Measurements from ENCODE around the gene ME2. TPM values are rescaled to one million over a fixed set of nuclear protein-coding genes. Genes with fewer than 3 reads are reported as not detected.

Gene ME2
- total RNA-seq, 1 experiment from 2014 or later = 49.0 TPM

DNA sequence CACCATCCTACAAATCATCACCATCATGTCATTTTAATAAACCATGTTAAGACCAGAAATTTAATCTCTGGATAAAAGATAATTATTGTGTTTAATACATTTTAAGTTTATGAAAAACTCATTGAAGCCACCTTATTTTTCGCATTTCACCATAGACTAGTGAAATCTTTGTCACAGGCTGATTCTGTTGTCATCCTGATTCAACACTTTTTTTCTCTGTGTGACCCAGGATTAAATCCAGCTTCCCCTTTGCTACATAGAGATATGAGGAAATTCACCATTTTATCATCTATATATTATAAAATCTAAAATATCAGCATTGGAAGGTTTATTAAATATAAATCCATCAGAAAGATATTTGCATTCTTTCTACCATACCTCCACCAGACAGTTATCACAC lies 29.9 kb upstream of the ME2 start:
- Histone ChIP-seq H4K20me1 (ENCODE audit: insufficient read depth) (no peaks in the 10 kb centered on the region), H3K4me3 (replicated peaks in 1 of 2; ENCODE audit: low read depth in 1 of 2, low read length in 2 of 2) (no peak overlapping the region), H3K9ac (ENCODE audit: low read length) (no peak overlapping the region), H2AFZ (ENCODE audit: low read depth, low read length, poor library complexity, severe bottlenecking) (no peak overlapping the region), H3K4me2 (ENCODE audit: low read length) (no peak overlapping the region), H3K36me3 (ENCODE audit: control insufficient read depth in 1 of 2, insufficient read depth in 2 of 2, low read length in 2 of 2) (no peaks in the 10 kb centered on the region), H3K4me1 (ENCODE audit: control insufficient read depth in 1 of 2, insufficient read depth in 2 of 2, low read length in 2 of 2) (peaks cover 0 to 4% of the 10 kb centered on the region in 2 experiments; a peak in 1 of 4 replicates), H3K79me2 (ENCODE audit: insufficient read depth, low read length) (no peaks in the 10 kb centered on the region), H3K27ac (ENCODE audit: low read depth, low read length) (no peak overlapping the region), H3K9me2 (ENCODE audit: insufficient read depth) (no peaks in the 10 kb centered on the region), H3K27me3 (ENCODE audit: insufficient read depth, low read length) (no peaks in the 10 kb centered on the region), H3K9me3 (ENCODE audit: control insufficient read depth in 1 of 2, insufficient read depth in 1 of 2, low read depth in 1 of 2, low read length in 2 of 2) (no peaks in the 10 kb centered on the region)
- no peak for ATAC-seq
- no peak for TF ChIP-seq ELF1 (IDR thresholded peaks at IDR 0.05; ENCODE audit: borderline replicate concordance, low read depth)
- no peak for TF ChIP-seq CTCF (IDR thresholded peaks at IDR 0.05 in 2 of 3, conservative IDR thresholded peaks at IDR 0.05 in 1 of 3; ENCODE audit: borderline replicate concordance in 1 of 3, insufficient read depth in 1 of 3, low read depth in 2 of 3, low read length in 2 of 3)
- TF ChIP-seq TCF7L2 (IDR thresholded peaks at IDR 0.05; ENCODE audit: borderline replicate concordance, extremely low read depth, insufficient read depth, insufficient read length) = no peak
- no peak for TF ChIP-seq EZH2phosphoT487 (IDR thresholded peaks at IDR 0.05; ENCODE audit: borderline replicate concordance)
- TF ChIP-seq, protein P1, sequence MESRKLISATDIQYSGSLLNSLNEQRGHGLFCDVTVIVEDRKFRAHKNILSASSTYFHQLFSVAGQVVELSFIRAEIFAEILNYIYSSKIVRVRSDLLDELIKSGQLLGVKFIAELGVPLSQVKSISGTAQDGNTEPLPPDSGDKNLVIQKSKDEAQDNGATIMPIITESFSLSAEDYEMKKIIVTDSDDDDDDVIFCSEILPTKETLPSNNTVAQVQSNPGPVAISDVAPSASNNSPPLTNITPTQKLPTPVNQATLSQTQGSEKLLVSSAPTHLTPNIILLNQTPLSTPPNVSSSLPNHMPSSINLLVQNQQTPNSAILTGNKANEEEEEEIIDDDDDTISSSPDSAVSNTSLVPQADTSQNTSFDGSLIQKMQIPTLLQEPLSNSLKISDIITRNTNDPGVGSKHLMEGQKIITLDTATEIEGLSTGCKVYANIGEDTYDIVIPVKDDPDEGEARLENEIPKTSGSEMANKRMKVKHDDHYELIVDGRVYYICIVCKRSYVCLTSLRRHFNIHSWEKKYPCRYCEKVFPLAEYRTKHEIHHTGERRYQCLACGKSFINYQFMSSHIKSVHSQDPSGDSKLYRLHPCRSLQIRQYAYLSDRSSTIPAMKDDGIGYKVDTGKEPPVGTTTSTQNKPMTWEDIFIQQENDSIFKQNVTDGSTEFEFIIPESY (IDR thresholded peaks at IDR 0.05; ENCODE audit: extremely low read depth, insufficient replicate concordance, low read length) = no peak
- no peak for TF ChIP-seq SRF (IDR thresholded peaks at IDR 0.05; ENCODE audit: low read depth)
- TF ChIP-seq POLR2AphosphoS5 (IDR thresholded peaks at IDR 0.05; ENCODE audit: low read depth, low read length) = no peak
- no peak for TF ChIP-seq CBX3 (IDR thresholded peaks at IDR 0.05; ENCODE audit: low read depth)
- no peak for TF ChIP-seq ATF3 (IDR thresholded peaks at IDR 0.05)
- no peak for TF ChIP-seq CEBPB (IDR thresholded peaks at IDR 0.05; ENCODE audit: low read depth)
- no peak for TF ChIP-seq FOSL1 (IDR thresholded peaks at IDR 0.05; ENCODE audit: low read depth)
- no peak for TF ChIP-seq YY1 (IDR thresholded peaks at IDR 0.05; ENCODE audit: extremely low read depth, insufficient replicate concordance, low read depth, low read length)
- TF ChIP-seq EZH2 (IDR thresholded peaks at IDR 0.05) = no peak
- TF ChIP-seq EGR1 (IDR thresholded peaks at IDR 0.05; ENCODE audit: low read depth) = no peak
- no peak for TF ChIP-seq ZNF274 (IDR thresholded peaks at IDR 0.05; ENCODE audit: low read depth, low read length)
- TF ChIP-seq REST (IDR thresholded peaks at IDR 0.05; ENCODE audit: low read depth) = no peak
- TF ChIP-seq MAX (IDR thresholded peaks at IDR 0.05) = no peak
- DNase-seq (ENCODE audit: low read depth, low spot score) = no peak
- RAD21 ChIA-PET (ENCODE audit: low non-redundant PET in 1 of 2, low total read pairs in 2 of 2, uncharacterized antibody in 2 of 2, unreplicated experiment in 2 of 2) = no interaction called here
- POLR2A ChIA-PET = no interaction called here
- CTCF ChIA-PET = no interaction called here
- no TSS peak for BruUV-seq (replicated peaks)
- intact Hi-C loops (cut with micrococcal nuclease) = no loop called here

Data from HCT116 (cell line).